HG03432 (cell line): Measurements from ENCODE around the gene KANSL1L.

ENCODE experiments used
- ATAC-seq: cut with Tn5 transposase; IDR thresholded peaks from one replicate; pipeline ENCODE4 v1.9.1; 2021; ENCODE audit warnings: mild to moderate bottlenecking, moderate library complexity; ENCODE audit not compliant: unreplicated experiment

KANSL1L gene

GRCh38 chr2:210002158-210003157 is 168.8 kb downstream of the KANSL1L start, which contains the start of gene RPE:
RPE (plus strand) TSS chr2:210002638; CDS start chr2:210002662, 24 bp downstream.
- peak; percentile 100 for ATAC-seq

- no peak for ATAC-seq
Observed at GRCh38 chr2:210000464-210001324, 170.5 kb downstream of the KANSL1L start.

GRCh38 chr2:209998596-209998995 is 172.6 kb downstream of the KANSL1L start:
- ATAC-seq = no peak

GRCh38 chr2:209993968-209994367 is 177.2 kb downstream of the KANSL1L start:
- no peak for ATAC-seq

- ATAC-seq = no peak
Observed at GRCh38 chr2:209990838-209991237, 180.4 kb downstream of the KANSL1L start.

GRCh38 chr2:209988010-209988409 is 183.2 kb downstream of the KANSL1L start:
- ATAC-seq = peak; percentile 74

- ATAC-seq = no peak
Observed at GRCh38 chr2:209986415-209986814, 184.8 kb downstream of the KANSL1L start.

GRCh38 chr2:209985874-209986273 is 185.3 kb downstream of the KANSL1L start:
- no peak for ATAC-seq

GRCh38 chr2:209984291-209984690 is 186.9 kb downstream of the KANSL1L start:
- no peak for ATAC-seq

- ATAC-seq = peak; percentile 62
Observed at GRCh38 chr2:209977386-209978239, 193.6 kb downstream of the KANSL1L start.

- ATAC-seq = peak; percentile 80
Observed at GRCh38 chr2:209976698-209977385, 194.4 kb downstream of the KANSL1L start.

- no peak for ATAC-seq
Observed at GRCh38 chr2:209974576-209974975, 196.6 kb downstream of the KANSL1L start.

- ATAC-seq = no peak
Observed at GRCh38 chr2:209973328-209973727, 197.9 kb downstream of the KANSL1L start.
